Tibial nerve (tissue), 4 donors: ENCODE results near the gene CEBPA. TPM values are rescaled to one million over a fixed set of nuclear protein-coding genes. Genes with fewer than 3 reads are reported as not detected.
A peak's percentile ranks its signal among the peaks of the same experiment; 100 is the strongest.
"Not testable (repeated sequence)": the region's sequence is repeated elsewhere in the genome, so short reads cannot be mapped to it uniquely, and the experiment has no call there.

Experiments used
- DNase-seq, 2 donors: peaks; one replicate each; pipeline ENCODE4 v3.0.0-alpha.2; 2019; ENCODE audit warnings: low spot score in 2 of 2
- H3K27ac ChIP-seq, 4 donors: fragments of 200-600 bp; sonication (generic) in 3 of 4; one replicate each; pipeline ENCODE4 v1.5.1; 2017 to 2019; ENCODE audit warnings: mild to moderate bottlenecking in 1 of 4
- H3K27me3 ChIP-seq, 2 donors: fragments of 200-600 bp; sonication (generic) in 1 of 2; one replicate each; pipeline versions ENCODE4 v1.5.1 to v1.6.0; 2017 to 2019
- H3K36me3 ChIP-seq, 3 donors: fragments of 200-600 bp; sonication (generic); one replicate each; pipeline ENCODE4 v1.5.1; 2018 to 2019
- H3K4me1 ChIP-seq, 4 donors: fragments of 200-600 bp; sonication (generic) in 3 of 4; one replicate each; pipeline ENCODE4 v1.5.1; 2017 to 2019
- H3K4me3 ChIP-seq, 4 donors: fragments of 200-600 bp; sonication (generic) in 3 of 4; one replicate each; pipeline ENCODE4 v1.5.1; 2017 to 2019; ENCODE audit warnings: mild to moderate bottlenecking in 1 of 4, moderate library complexity in 1 of 4
- H3K9me3 ChIP-seq, 4 donors: fragments of 200-600 bp; sonication (generic) in 3 of 4; one replicate each; pipeline ENCODE4 v1.5.1; 2017 to 2019
- EP300 ChIP-seq, 2 donors: sonication (generic); formaldehyde crosslinking; IDR thresholded peaks; one replicate each; pipeline ENCODE4 v1.6.1; 2017; ENCODE audit warnings: antibody characterized with exemption in 2 of 2, mild to moderate bottlenecking in 1 of 2
- POLR2A ChIP-seq, 2 donors: fragments of 450-650 bp; IDR thresholded peaks; one replicate each; pipeline ENCODE4 v1.6.1; 2017; ENCODE audit warnings: antibody characterized with exemption in 2 of 2, mild to moderate bottlenecking in 2 of 2, moderate library complexity in 2 of 2
- WGBS, 2 donors: methylation state at CpG; one replicate each; pipeline ENCODE4 v1.1.5; 2018; 5-methylcytosine and 5-hydroxymethylcytosine counted together
- total RNA-seq, 4 donors: library from RNA; depleted of rRNA; stranded (reverse); fragments of >200 nt; gene quantifications; one replicate each; pipeline ENCODE4 v1.1.0, GENCODE V29; 2016
- TF ChIP-seq, protein P1 (sequence below), 5 experiments: fragments of 200-600 bp in 3 of 5; fragments of 450-650 bp in 2 of 5; sonication (generic) in 3 of 5; IDR thresholded peaks; one replicate each; pipeline ENCODE4 v1.5.1; 2016 to 2019; ENCODE audit warnings: antibody characterized with exemption in 5 of 5, mild to moderate bottlenecking in 3 of 5, moderate library complexity in 2 of 5

CEBPA gene
- total RNA-seq, 4 donors from 2014 or later: 33.9 to 204 (median 65.4) TPM

DNA sequence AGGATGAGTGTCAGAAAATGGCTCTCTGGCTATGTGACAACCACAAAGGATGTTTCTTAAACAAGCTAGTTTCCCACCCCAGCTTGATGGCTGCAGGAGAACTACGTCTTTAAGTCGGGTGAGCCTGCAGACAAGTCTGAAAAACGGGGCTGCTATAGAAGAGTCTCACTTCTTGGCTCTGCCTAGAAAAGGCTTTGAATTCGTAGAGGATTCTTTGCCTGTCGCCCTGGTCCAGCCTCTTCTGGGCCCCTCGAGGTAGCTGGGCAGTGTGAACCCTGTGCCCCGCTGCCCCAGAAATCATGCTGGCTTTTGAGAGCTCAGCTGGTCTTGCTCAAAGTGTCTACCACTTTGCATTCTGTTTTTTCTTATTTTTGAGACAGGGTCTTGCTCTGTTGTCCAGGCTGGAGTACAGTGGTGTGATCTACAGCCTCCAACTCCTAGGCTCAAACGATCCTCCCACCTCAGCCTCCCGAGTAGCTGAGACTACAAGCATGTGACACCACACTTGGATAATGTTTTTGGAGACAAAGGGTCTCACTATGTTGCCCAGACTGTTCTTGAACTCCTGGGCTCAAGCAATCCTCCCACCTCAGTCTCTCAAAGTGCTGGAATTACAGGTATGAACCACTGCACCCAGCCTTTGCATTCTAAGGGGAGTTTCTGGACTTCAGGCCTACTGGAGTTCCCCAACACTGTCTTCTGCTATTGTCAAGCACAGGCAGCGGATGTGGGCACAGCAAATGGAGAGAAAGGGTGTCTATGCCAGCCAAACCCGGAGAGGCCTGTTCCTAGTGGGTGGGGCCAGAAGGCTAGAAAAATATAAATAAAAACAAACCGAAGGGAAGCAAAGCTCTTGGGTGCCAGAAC is 6.5 kb downstream of the CEBPA start:
- TF ChIP-seq POLR2A (IDR thresholded peaks at IDR 0.05) (no peak), EP300 (IDR thresholded peaks at IDR 0.05) (no peak)
- TF ChIP-seq, protein P1, sequence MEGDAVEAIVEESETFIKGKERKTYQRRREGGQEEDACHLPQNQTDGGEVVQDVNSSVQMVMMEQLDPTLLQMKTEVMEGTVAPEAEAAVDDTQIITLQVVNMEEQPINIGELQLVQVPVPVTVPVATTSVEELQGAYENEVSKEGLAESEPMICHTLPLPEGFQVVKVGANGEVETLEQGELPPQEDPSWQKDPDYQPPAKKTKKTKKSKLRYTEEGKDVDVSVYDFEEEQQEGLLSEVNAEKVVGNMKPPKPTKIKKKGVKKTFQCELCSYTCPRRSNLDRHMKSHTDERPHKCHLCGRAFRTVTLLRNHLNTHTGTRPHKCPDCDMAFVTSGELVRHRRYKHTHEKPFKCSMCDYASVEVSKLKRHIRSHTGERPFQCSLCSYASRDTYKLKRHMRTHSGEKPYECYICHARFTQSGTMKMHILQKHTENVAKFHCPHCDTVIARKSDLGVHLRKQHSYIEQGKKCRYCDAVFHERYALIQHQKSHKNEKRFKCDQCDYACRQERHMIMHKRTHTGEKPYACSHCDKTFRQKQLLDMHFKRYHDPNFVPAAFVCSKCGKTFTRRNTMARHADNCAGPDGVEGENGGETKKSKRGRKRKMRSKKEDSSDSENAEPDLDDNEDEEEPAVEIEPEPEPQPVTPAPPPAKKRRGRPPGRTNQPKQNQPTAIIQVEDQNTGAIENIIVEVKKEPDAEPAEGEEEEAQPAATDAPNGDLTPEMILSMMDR (IDR thresholded peaks at IDR 0.05): no peak
- no peaks in the 10 kb centered on the region for H3K36me3 ChIP-seq
- no peaks in the 10 kb centered on the region for H3K9me3 ChIP-seq
- peaks cover 0 to 37% (median 3%) of the 10 kb centered on the region in 4 donors for H3K4me1 ChIP-seq
- H3K27me3 ChIP-seq: peaks cover 0 to 20% of the 10 kb centered on the region in 2 donors
- 80 to 85% methylated on average over 12 of the region's 12 CpGs for WGBS, 2 donors
- DNase-seq: no peak
- no peak overlapping the region for H3K4me3 ChIP-seq
- H3K27ac ChIP-seq: no peak overlapping the region

DNA sequence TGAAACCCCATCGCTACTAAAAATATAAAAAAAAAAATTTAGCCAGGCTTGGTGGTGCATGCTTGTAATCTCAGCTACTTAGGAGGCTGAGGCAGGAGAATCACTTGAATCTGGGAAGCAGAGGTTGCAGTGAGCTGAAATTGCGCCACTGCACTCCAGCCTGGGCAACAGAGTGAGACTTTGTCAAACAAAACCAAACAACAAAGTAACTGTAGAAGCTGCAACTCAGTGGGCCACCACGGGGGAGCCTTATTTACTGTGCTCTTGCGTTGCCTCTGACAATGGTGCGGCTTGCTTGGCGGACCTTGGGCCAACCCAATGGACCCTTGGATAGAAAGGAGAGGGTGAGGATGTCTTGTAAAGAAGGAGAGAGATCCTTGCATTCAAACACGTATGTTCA is 7.3 kb downstream of the CEBPA start:
- WGBS, 2 donors: 90 to 91% methylated on average over 7 of the region's 7 CpGs
- not testable (repeated sequence) for DNase-seq

DNA sequence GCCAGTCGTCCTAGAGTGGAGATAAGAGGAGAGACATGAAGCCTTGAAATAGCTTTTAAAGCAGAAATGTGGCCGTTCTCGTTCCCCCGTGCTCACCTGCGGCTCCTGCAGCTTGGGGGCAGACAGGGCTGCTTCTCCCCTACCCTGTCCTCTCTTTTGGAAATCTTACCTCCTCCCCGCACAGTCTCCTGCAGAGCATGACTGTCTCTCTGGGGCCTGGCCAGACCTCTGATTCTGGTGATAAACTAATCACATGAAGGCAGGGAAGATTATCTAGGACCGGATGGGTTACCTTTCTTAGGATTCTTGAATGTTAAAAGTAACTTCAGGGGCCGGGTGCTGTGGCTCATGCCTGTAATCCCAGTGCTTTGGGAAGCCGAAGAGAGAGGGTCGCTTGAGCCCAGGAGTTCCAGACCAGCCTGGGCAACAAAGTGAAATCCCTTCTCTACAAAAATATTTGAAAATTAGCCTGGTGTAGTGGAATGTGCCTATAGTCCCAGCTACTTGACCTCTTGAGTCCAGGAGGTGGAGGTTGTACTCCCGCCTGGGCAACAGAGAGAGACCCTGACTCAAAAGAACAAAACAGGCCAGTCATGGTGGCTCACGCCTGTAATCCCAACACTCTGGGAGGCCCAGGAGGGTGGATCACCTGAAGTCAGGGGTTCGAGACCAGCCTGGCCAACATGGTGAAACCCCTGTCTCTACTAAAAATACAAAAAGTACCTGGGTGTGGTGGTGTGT is 8.1 kb downstream of the CEBPA start:
- Histone ChIP-seq H3K4me3 (no peak overlapping the region), H3K4me1 (peaks cover 0 to 22% (median 3%) of the 10 kb centered on the region in 4 donors), H3K27ac (peak overlapping the region in 1 of 4 donors; percentile 20), H3K36me3 (no peaks in the 10 kb centered on the region), H3K27me3 (peaks cover 0 to 10% of the 10 kb centered on the region in 2 donors), H3K9me3 (peaks cover 0 to 10% (median 2%) of the 10 kb centered on the region in 4 donors)
- no peak for DNase-seq
- TF ChIP-seq POLR2A (IDR thresholded peaks at IDR 0.05) (no peak), EP300 (IDR thresholded peaks at IDR 0.05) (no peak)
- TF ChIP-seq, protein P1 (IDR thresholded peaks at IDR 0.05): no peak
- WGBS, 2 donors: 77 to 84% methylated on average over 13 of the region's 13 CpGs

More for the DNA sequence above, 7.3 kb downstream of the CEBPA start:
- not testable (repeated sequence) for H3K36me3 ChIP-seq, H3K27ac ChIP-seq, H3K9me3 ChIP-seq, H3K4me3 ChIP-seq
- peaks cover 0 to 12% of the 10 kb centered on the region in 2 donors for H3K27me3 ChIP-seq
- H3K4me1 ChIP-seq: peaks cover 0 to 29% (median 3%) of the 10 kb centered on the region in 4 donors

DNA sequence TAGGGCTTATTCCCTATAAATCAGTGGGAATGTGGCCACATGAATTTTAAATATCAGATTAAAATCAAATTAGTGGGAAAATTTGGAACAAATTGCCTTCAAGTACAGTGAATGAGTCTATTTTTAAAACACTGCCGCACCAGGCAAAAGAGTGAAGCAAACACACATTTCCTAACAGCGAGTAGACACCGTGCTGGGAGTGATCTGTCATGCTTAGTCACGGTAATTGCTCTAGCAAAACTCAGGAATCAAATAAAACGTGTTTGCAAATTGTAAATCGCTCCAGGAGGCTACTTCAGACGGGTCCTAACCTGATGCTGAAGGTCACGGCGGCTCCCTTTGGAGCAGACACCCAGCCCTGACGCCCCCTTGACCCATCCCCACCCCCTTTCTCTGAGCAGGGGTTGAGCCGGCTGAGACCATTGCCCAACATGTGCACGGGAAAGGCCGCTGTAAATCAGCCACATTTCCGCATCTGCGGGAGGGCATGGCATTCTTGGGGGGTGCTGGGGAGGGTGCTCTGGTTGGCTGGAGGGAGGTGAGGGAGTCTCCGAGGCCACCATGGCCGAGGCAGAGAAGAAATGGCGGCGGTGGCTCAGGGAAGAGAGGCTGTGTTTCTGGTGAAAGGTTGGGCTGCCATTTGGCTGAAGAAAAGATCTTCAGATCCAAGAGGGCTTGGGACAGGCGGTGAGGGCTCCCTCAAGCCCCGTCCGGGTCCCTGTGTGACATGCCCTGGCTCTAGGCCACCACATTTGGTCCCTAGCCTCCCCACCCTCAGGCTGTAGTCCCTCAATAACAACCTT is 8.9 kb downstream of the CEBPA start:
- TF ChIP-seq EP300 (IDR thresholded peaks at IDR 0.05): no peak
- no peak for TF ChIP-seq POLR2A (IDR thresholded peaks at IDR 0.05)
- TF ChIP-seq, protein P1 (IDR thresholded peaks at IDR 0.05): no peak
- no peak for DNase-seq

DNA sequence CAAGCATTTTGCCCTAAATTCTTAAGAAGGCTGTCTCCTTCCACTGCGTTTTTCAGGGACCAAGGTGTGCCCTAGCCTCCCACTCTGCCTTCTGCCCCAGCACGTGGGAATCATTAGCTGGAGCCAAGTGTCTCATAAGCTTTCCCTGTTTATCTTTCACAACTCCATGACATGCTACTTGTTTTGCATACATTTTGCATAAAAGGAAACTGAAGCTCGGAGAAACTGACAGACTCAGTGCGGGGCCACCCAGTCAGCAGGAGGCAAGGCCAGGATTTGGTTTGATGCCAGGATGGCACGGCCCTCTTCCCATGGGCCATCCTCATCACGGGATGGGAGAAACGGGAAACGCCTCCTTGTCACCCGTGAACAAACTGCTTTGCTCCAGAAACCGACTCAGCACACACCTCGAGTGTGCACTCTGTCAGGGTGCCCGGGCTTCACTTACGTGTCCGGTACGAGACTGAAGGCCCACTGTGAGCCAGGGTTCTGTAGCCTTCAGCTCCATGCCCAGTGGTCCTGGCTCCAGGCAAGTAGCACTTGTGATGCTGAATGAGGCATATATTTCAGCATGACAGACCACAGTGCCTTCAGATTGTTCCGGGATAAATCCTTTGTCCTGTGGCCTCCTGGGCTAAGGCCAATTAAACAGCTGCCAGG is 9.6 kb downstream of the CEBPA start:
- no peak overlapping the region for H3K4me3 ChIP-seq
- DNase-seq: no peak
- no peaks in the 10 kb centered on the region for H3K36me3 ChIP-seq
- H3K4me1 ChIP-seq: peaks cover 0 to 16% (median 3%) of the 10 kb centered on the region in 4 donors
- peak overlapping the region in 2 of 4 donors; percentile 22 to 51 for H3K27ac ChIP-seq
- H3K9me3 ChIP-seq: peaks cover 0 to 25% (median 2%) of the 10 kb centered on the region in 4 donors
- 44 to 53% methylated on average over 9 to 16 of the region's 16 CpGs for WGBS, 2 donors
- TF ChIP-seq, protein P1 (IDR thresholded peaks at IDR 0.05): no peak
- TF ChIP-seq EP300 (IDR thresholded peaks at IDR 0.05) (no peak), POLR2A (IDR thresholded peaks at IDR 0.05) (no peak)
- peaks cover 0 to 8% of the 10 kb centered on the region in 2 donors for H3K27me3 ChIP-seq

More for the DNA sequence above, 8.9 kb downstream of the CEBPA start:
- Histone ChIP-seq H3K27ac (peak overlapping the region in 2 of 4 donors; percentile 22 to 51), H3K4me3 (no peak overlapping the region), H3K36me3 (no peaks in the 10 kb centered on the region), H3K4me1 (peaks cover 0 to 16% (median 3%) of the 10 kb centered on the region in 4 donors), H3K9me3 (peaks cover 0 to 18% (median 2%) of the 10 kb centered on the region in 4 donors), H3K27me3 (peaks cover 0 to 8% of the 10 kb centered on the region in 2 donors)
- WGBS, 2 donors: 25 to 29% methylated on average over 22 of the region's 22 CpGs
